Activated T-helper 1 cell treated with anti-CD3 and anti-CD28 coated beads, Interleukin-12 subunit alpha, Interleukin-12 subunit beta, Interleukin-2, Interleukin-4 antibody, amounts not matched to agents 30 ng/mL and 10 ng/mL and 1 ng/mL, durations not matched to agents 14 hours and 24 hours and 36 hours (primary cell): ENCODE data around the gene HTT. TPM values are rescaled to one million over a fixed set of nuclear protein-coding genes. Genes with fewer than 3 reads are reported as not detected.
A peak's percentile ranks its signal among the peaks of the same experiment; 100 is the strongest.

Source experiments
- DNase-seq: peaks from one replicate; pipeline ENCODE4 v3.0.0; 2021; ENCODE audit warnings: low spot score
- H3K27ac Mint-ChIP-seq: one replicate; pipeline ENCODE4 v1.8.0; 2021; ENCODE audit warnings: mild to moderate bottlenecking, mixed read lengths
- H3K27me3 Mint-ChIP-seq: one replicate; pipeline ENCODE4 v1.8.0; 2022; ENCODE audit warnings: mild to moderate bottlenecking, moderate library complexity, mixed read lengths; ENCODE audit not compliant: insufficient read depth
- H3K36me3 Mint-ChIP-seq: one replicate; pipeline ENCODE4 v1.8.0; 2021; ENCODE audit warnings: low read depth, mixed read lengths
- H3K4me1 Mint-ChIP-seq: one replicate; pipeline ENCODE4 v1.8.0; 2021; ENCODE audit warnings: low read depth, mixed read lengths
- H3K4me3 Mint-ChIP-seq: one replicate; pipeline ENCODE4 v1.8.0; 2021; ENCODE audit warnings: mild to moderate bottlenecking, moderate library complexity, mixed read lengths
- H3K9me3 Mint-ChIP-seq: one replicate; pipeline ENCODE4 v1.8.0; 2021; ENCODE audit warnings: mixed read lengths
- intact Hi-C: fragments of 100-400 bp; cut with micrococcal nuclease; formaldehyde crosslinking; loops from one replicate; pipeline ENCODE4 v1.15.1; 2024
- total RNA-seq: library from RNA; stranded (reverse); gene quantifications from 2 replicates; pipeline ENCODE4 v1.2.3, GENCODE V29; 2022

Gene HTT
- total RNA-seq, 1 donor from 2014 or later = 66.9 TPM

DNA sequence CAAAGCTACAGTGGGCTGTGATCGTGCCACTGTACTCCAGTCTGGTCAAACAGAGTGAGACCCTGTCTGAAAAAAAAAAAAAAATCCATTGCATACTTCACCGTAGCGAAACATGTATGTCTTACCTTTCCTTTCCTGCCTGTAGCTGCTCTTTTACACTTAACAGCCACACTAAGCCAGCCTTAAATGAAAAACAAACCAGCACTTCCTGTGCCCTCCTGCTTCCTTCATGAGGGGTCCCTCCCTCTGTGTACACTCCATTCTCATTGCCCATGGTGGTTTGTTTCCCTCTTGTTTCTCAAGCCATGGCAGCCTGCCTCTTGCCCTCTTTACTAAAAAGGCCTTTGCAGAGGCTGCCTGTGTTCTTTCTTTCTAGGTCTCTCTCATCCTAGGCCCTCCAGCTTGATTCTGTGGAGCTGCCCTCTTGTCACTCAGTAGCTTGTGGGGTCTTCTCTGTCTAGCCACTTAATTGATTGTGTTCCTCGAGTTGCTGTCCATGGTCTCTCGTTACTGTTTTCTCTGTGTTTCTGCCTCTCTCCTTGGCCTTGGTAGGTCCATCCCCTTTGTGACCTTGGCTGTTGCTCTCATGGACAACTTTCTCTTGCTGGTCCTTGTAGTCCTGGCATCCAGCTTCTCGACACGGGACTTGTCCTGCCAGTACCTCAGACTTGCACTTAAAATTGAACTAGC lies 122.3 kb downstream of the HTT start:
- intact Hi-C loops = no loop called here
- Mint-ChIP-seq H3K4me1 (peaks cover 57% of the 10 kb centered on the region), H3K27ac (peak overlapping the region; percentile 14), H3K36me3 (peaks cover 9% of the 10 kb centered on the region), H3K4me3 (no peak overlapping the region), H3K9me3 (no peaks in the 10 kb centered on the region), H3K27me3 (no peaks in the 10 kb centered on the region)
- no peak for DNase-seq

DNA sequence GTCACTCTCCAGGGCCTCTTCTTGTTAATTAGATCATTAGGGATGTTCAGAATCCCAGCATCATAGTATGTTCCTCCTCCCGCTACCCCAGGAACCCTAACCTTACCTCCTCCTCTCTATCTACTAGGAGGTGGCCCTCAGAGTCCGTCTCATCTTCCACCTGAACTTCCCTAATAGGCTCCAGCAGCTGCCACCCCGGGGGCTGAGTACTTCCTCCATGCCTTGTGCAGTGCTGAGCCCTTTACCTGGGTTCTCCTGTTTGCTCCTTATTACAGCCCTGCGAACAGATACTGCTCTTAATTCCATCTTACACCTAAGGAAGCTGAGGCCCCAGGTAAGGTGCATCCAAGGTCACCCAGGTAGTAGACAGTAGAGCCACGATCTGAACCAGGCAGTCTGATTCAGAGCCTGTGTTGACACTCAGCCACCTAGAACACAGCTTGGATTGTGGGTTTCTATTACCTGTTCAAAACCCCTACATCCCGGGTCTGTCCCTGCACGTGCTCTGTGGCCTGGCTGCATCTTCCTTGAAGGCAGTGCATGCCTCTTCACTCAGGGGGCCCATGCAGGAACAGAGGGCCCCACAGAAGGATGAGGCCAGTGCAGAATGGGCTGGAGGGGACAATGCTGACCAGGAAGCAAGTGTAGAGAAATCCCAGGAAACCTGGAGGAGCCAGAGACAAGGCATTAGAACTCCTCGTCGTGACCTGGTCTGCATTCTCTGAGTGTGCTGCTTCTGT lies 123.1 kb downstream of the HTT start:
- Mint-ChIP-seq H3K27me3 (no peaks in the 10 kb centered on the region), H3K9me3 (no peaks in the 10 kb centered on the region), H3K4me1 (peaks cover 57% of the 10 kb centered on the region), H3K27ac (peak overlapping the region; percentile 14), H3K36me3 (peaks cover 9% of the 10 kb centered on the region), H3K4me3 (no peak overlapping the region)
- no peak for DNase-seq
- intact Hi-C loops = no loop called here

DNA sequence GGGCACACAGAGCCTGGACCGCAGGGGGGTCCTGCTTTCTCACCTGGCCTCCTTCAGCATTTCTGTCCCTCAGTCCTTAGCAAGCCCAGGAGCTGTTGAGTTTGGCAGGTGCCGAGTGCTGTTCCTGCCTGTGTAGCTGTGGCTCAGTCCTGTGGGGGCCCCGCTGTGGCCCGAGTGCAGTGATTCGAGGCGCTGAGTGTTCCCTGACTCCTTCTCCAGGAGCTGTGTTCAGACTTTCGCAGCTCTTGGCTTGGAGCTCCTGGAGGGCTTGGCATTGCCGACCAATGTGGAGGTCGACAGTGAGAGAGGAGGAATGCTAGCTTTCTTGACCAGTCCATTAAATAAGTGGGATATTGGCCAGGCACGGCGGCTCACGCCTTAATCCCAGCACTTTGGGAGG lies 124.4 kb downstream of the HTT start:
- H3K9me3 Mint-ChIP-seq = no peaks in the 10 kb centered on the region
- no peak overlapping the region for H3K4me3 Mint-ChIP-seq
- H3K27ac Mint-ChIP-seq = no peak overlapping the region
- H3K4me1 Mint-ChIP-seq = peaks cover 55% of the 10 kb centered on the region
- no peaks in the 10 kb centered on the region for H3K27me3 Mint-ChIP-seq
- intact Hi-C loops = no loop called here
- no peak for DNase-seq
- peaks cover 15% of the 10 kb centered on the region for H3K36me3 Mint-ChIP-seq

DNA sequence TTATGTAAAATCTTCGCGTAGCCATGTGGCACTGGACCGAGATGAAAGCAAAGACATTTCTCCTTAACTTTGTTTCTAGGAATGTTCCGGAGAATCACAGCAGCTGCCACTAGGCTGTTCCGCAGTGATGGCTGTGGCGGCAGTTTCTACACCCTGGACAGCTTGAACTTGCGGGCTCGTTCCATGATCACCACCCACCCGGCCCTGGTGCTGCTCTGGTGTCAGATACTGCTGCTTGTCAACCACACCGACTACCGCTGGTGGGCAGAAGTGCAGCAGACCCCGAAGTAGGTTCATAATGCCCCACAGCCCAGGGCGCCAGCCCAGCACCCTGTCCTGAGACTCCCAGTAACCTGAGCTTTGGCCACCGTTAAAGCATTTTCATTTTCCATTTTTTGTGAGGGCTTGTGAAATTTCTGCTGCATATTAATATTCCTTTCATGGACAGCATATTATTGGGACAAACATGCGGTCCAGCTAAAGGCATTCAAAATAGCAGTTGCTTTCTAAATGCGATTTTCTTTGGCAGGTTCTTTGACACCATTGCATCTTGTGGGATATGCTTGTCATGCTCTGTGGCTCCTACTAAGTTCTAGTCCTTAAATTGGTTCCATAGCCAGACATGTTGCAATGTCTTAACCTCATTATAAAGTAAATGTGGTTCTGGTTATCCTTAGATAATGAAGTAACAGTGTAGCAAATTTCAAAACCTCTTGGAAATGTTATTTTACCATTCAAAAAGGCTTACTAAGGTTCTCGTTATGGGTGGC lies 125.4 kb downstream of the HTT start:
- no peak overlapping the region for H3K4me3 Mint-ChIP-seq
- intact Hi-C loops = loop anchor here (5.0 to 10.0 kb wide), 2 partner anchors 113 to 235 kb away; partner anchors contain the start of genes GRK4 and NOP14
- no peak overlapping the region for H3K27ac Mint-ChIP-seq
- no peak for DNase-seq
- H3K36me3 Mint-ChIP-seq = peaks cover 17% of the 10 kb centered on the region
- no peaks in the 10 kb centered on the region for H3K9me3 Mint-ChIP-seq
- H3K27me3 Mint-ChIP-seq = no peaks in the 10 kb centered on the region
- peaks cover 51% of the 10 kb centered on the region for H3K4me1 Mint-ChIP-seq

DNA sequence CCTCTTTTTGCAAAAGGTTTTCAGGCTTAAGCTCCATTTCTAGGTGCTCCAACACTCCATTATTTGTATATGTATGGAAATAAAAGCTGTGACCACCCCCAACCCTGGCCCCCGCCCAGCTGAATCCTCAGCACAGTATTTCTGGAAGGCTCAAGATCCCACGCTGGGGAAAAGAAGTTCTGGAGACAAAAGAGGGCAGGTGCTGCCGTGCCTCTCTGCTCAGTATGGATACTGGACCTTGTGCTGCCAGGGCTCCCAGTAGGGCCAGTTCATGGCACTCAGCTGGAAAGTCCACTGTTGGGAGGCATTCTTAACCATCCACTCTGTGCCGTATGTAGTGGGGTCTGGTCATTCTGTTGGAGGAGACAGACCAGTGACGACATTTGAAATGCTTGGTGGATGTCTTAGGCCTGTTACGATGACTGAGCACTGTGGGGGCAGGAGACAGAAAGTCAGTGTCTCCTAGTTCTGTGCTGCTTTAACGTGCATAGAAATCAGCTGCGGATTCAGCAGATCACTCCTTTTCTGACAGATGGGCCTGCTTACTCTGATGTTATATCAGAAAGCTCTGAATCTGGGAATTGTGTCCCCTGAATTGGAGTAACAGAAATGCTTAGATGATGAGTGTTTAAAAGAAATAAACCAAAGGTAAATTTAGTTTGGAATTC lies 126.1 kb downstream of the HTT start:
- H3K27ac Mint-ChIP-seq = no peak overlapping the region
- peaks cover 44% of the 10 kb centered on the region for H3K4me1 Mint-ChIP-seq
- no peak overlapping the region for H3K4me3 Mint-ChIP-seq
- H3K36me3 Mint-ChIP-seq = peaks cover 14% of the 10 kb centered on the region
- intact Hi-C loops = loop anchor here (5.0 to 10.0 kb wide), 2 partner anchors 113 to 236 kb away; partner anchors contain the start of genes GRK4 and NOP14
- no peaks in the 10 kb centered on the region for H3K27me3 Mint-ChIP-seq
- no peak for DNase-seq
- no peaks in the 10 kb centered on the region for H3K9me3 Mint-ChIP-seq

DNA sequence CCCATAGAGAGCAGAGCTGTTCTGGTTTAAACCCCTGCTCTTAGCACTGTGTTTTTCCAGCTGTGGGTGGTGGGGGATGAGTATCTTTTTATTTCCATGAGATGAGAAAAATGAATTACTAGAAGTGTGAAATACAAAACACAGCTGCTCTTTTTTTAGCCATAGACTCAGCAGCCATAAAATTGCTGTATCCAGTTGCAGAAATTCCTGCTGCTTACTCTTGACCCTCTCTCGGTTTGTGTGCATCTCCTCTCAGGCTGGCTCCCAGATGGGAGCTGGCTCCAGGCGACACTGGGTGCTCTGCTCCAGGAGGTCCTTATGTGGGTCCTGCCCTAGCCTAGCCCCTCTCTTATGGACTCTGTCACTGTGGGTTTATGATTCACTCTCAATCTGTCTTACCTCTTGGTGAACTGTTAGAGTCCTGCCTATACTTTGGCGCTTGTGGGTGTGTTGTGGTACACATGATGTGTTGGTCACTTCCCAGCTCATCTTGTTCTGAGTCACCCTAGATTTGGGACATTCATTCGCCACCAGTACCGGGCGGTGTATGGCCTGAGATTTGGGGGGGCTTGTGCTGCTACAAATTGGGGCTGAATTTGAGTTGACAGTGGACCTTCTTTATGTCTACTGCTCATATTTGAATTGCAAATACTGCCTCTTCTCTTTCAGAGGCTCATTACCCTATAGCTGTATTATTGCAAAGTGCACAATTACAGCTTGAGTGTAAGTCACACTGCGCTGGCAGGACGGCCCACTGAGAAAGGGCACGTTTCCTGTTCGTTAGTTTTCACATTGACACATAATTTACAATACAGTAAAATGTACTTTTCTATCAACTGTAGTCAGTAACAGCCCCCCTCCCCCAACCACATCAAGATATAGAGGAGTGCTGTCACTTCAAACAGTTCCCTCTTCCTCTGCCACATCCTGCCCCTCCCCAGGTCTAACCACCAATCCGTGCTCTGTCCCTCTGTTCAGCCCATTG lies 127.5 kb downstream of the HTT start:
- H3K4me1 Mint-ChIP-seq = peaks cover 31% of the 10 kb centered on the region
- H3K27me3 Mint-ChIP-seq = no peaks in the 10 kb centered on the region
- peak; percentile 74 for DNase-seq
- H3K36me3 Mint-ChIP-seq = peaks cover 20% of the 10 kb centered on the region
- no peaks in the 10 kb centered on the region for H3K9me3 Mint-ChIP-seq
- intact Hi-C loops = loop anchor here (1.0 to 10.0 kb wide), 5 partner anchors 90 to 455 kb away; partner anchors contain the start of genes GRK4 and NOP14
- peak overlapping the region; percentile 94 for H3K27ac Mint-ChIP-seq
- H3K4me3 Mint-ChIP-seq = peak overlapping the region; percentile 70

DNA sequence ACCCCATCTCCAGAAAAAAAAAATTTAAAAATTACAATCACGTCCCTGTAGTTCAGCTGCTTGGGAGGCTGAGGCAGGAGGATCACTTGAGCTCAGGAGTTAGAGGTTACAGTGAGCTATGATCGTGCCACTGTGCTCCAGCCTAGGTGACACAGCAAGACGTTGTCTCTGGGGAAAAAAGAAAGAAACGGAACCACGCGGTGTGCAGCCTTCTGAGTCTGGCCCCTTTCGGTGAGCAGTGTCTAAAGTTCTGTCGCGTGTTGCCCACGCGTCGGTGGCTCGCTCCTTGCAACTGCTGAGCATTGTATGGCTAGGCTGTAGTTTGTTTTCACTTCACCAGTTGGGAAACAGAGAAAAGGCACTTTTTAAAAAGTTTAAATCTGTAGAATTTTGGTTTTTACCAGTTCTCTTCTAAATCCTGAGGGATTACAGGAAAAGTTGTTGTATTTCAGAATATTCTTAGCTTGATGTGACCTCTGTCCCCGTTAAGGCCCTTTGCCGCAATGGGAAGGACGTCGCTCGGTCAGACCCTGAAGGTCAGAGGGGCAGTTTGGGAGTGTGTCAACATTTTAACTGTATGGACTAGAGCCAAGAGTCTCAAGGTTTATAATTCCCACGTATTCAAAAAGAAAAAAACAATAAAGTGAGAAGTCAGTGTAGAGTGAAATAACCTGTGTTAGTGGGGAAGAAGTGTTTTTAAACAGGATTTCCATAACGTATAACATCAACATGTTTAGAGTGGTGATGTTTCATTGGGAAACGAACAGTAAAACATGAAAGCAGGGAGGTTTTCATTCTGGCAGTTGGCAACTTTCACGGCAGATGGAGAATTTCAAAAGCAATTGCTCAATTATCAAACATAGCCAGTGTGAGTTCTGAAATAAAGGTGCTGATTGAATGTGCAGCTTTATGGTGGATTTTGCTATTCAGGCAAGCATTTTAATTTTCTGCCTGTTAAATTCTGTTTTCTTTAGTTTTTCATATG lies 128.6 kb downstream of the HTT start:
- no peaks in the 10 kb centered on the region for H3K27me3 Mint-ChIP-seq
- peak overlapping the region; percentile 70 for H3K4me3 Mint-ChIP-seq
- intact Hi-C loops = loop anchor here (1.0 to 10.0 kb wide), 6 partner anchors 89 to 456 kb away; partner anchors contain the start of genes GRK4 and NOP14
- peak overlapping the region; percentile 94 for H3K27ac Mint-ChIP-seq
- peaks cover 24% of the 10 kb centered on the region for H3K36me3 Mint-ChIP-seq
- H3K4me1 Mint-ChIP-seq = peaks cover 23% of the 10 kb centered on the region
- H3K9me3 Mint-ChIP-seq = no peaks in the 10 kb centered on the region
- peak; percentile 21 for DNase-seq

DNA sequence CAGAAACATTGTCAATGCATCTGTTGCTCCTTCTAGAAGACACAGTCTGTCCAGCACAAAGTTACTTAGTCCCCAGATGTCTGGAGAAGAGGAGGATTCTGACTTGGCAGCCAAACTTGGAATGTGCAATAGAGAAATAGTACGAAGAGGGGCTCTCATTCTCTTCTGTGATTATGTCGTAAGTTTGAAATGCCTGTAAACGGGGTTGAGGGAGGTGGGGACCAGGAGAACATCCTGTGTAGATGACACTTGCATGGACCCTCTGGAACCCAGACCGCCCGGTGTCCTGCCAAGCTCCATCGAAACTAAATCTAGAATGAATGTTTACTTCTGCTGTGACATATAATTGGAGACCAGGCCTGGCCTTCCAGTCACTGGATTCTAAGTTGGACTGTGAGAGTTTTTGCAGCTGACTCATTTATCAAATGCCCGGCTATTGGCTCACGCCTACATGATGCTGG lies 129.5 kb downstream of the HTT start:
- Mint-ChIP-seq H3K4me3 (no peak overlapping the region), H3K36me3 (peaks cover 30% of the 10 kb centered on the region), H3K4me1 (peaks cover 23% of the 10 kb centered on the region), H3K27me3 (no peaks in the 10 kb centered on the region), H3K27ac (no peak overlapping the region), H3K9me3 (no peaks in the 10 kb centered on the region)
- no peak for DNase-seq
- intact Hi-C loops = loop anchor here (1.0 to 10.0 kb wide), 4 partner anchors 117 to 457 kb away; partner anchors contain the start of genes GRK4 and NOP14

DNA sequence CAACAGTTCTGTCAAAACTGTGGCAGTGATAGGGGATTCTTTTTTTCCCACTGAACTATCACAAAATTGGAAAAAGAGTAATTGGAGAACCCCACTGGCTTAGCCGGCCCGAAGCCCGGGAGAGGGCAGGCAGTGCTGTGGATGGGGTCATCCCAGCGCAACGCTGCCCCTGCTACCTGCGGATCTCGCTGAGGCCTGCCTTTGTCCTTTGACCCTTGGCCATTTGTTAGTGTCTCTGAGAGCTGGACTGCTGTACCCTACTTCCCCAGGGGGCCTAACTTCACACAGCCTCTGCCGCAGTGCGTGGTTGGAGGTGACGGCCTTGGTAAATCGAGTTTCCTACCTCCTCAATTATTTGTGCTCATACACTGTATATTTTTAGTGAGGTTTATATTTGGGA lies 131.5 kb downstream of the HTT start:
- no peaks in the 10 kb centered on the region for H3K27me3 Mint-ChIP-seq
- intact Hi-C loops = loop anchor here (10.0 kb wide), 1 partner anchor 241 kb away; the partner anchor contains the start of genes GRK4 and NOP14
- H3K36me3 Mint-ChIP-seq = peaks cover 37% of the 10 kb centered on the region
- no peaks in the 10 kb centered on the region for H3K9me3 Mint-ChIP-seq
- H3K27ac Mint-ChIP-seq = no peak overlapping the region
- H3K4me3 Mint-ChIP-seq = no peak overlapping the region
- peaks cover 23% of the 10 kb centered on the region for H3K4me1 Mint-ChIP-seq
- DNase-seq = no peak

DNA sequence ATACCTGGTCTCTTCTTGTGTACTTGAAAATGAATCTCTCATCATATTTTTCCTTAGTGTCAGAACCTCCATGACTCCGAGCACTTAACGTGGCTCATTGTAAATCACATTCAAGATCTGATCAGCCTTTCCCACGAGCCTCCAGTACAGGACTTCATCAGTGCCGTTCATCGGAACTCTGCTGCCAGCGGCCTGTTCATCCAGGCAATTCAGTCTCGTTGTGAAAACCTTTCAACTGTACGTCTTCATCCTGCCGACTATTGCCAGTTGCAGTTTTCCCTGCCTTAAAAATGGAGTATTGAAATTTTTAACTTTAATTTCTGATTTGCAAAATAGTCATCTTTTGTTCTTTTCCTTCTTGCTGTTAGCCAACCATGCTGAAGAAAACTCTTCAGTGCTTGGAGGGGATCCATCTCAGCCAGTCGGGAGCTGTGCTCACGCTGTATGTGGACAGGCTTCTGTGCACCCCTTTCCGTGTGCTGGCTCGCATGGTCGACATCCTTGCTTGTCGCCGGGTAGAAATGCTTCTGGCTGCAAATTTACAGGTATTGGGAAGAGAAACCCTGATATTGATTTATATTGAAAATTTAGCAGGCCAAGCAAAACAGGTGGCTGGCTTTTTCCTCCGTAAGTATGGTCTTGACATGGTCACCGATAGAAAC lies 132.1 kb downstream of the HTT start:
- no peaks in the 10 kb centered on the region for H3K27me3 Mint-ChIP-seq
- no peak overlapping the region for H3K27ac Mint-ChIP-seq
- DNase-seq = no peak
- H3K4me3 Mint-ChIP-seq = no peak overlapping the region
- intact Hi-C loops = loop anchor here (10.0 kb wide), 1 partner anchor 242 kb away; the partner anchor contains the start of genes GRK4 and NOP14
- peaks cover 37% of the 10 kb centered on the region for H3K36me3 Mint-ChIP-seq
- H3K4me1 Mint-ChIP-seq = peaks cover 20% of the 10 kb centered on the region
- no peaks in the 10 kb centered on the region for H3K9me3 Mint-ChIP-seq
